ENCODE measurements around the gene PRKAG1.

PRKAG1 gene

DNA sequence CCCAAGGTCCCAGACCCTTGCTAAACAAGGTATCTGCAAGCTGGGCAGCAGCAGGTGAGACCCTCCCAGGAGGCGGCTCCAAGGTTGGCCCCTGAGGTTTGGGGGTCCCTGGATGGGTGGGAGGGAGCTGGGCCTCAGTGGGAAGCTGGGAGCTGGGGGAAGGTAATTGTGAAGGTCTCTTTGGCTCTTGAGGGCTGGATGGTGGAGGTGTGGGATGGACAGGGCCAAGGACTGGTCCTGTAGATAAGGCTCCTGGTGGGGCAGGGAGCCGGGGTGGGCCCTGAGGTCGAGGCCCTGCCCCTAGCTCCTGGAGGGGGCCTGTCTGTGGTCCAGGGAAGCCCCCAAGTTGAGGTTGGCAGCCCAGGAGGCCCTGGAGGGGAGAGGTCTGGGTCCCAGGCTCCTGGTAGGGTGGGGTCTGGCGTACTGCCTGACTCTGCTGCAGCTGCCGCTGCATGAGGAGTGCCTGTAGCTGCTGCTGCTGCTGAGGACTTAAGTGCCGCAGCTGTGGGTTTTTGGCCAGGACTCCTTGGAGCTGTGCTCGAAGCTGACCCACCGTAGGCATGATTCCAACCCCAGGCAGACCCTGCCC is 13.1 kb upstream of the PRKAG1 start:
- no peak for DNase-seq (ENCODE audit: low read depth)

DNA sequence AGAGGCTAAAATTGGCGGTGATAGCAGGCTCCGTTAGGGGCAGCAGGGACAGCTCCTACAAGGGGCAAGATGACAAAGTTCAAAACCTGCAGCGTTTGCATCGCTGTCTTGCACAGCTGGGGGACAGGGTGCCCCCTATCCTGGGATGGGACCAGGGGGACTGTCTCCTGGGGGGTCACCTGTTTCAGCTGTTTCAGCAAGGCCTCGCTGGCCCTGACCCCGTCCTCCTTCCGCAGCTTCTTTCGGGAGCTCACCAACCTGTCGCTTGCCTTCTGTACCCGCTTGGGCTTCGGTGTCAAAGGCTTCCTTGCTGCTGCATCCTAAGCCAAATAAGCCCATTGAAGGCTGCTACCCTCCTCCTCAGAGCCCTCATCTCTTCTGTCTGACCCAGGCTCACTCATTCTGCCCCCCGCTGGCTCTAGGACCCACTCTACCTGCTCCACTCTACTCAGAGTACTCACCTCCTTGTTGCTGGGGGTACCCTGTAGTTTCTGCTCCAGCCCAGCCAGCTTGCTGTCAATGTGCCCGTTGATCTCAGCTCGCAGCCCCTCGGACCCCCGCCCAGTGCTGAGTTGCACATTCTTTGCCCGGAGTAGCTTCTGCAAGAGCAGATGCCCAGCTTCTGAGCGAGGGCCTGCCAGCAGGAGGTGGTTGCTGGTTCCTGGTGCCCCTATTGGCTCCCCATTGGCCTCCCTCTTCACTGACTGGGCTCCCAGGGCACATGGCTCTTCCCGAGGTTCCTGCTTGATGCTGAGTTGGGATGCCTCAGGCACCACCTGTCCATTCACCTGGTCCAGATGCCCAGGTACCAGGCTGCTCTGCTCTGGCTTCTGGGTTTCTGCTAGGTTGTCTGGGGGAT is 12.4 kb upstream of the PRKAG1 start:
- DNase-seq (ENCODE audit: low read depth), result no peak

DNA sequence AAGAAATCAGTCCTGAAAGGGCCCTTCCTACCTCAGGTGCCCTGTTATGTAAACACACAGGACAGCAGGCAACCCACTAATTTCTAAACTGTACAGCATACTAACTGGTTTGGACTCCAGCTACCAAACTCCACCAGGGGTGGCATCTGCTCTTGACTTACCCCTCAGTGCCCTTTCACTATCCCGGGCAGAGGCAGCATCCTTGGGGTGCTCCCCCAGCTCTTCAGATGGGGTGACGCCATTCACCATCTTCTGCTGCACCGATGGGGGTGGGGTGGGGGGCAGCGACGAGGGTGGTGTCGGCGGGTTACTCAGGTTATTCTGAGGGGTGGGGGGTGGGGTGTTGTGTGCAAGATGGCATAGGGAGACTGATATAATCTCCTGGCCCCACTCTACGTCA is 11.5 kb upstream of the PRKAG1 start:
- DNase-seq (ENCODE audit: low read depth), result no peak

- no peak for DNase-seq (ENCODE audit: low read depth)
These were observed 10.2 kb upstream of the PRKAG1 start for GRCh38 chr12:49028666-49029275.

GRCh38 chr12:49027846-49028555 is 9.4 kb upstream of the PRKAG1 start:
- no peak for DNase-seq (ENCODE audit: low read depth)

DNA sequence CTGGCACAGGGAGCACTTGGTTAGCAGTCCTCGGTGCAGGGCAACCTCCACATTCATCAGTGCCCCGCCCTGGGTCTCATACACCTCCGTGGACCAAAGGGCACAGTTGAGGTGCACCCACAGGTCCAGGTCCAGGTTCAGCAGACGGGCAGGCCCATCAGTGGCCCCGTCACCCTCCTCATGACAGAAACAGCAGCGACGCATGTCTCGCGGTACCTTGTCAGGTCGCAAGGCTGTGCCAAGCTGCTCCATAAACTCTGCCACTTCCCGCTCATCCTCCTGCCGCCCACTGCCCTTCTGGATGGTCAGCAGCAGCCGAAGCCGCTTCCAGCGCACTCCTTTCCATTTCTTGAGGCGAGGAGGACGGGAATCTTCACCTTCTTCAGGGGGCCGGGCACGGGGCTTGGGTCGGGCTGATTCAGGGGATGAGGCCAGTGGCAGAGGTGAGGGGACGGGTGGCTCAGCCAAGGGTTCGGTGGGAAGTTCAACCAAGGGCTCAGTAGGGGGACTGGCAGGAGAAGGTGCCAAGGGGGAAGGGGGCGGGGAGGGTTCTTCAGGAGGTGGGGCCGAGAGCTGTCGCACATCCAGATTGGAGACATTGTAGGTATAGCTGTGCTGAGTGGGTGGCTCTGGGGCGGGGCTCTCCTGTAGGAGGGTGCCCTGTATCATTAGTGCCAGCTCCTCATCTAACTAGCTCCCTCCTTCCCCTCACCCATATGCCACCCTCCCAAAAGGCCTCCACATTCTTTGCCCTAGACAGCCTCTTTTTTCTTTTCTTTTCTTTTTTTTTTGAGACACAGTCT is 8.3 kb upstream of the PRKAG1 start:
- DNase-seq (ENCODE audit: low read depth), result no peak

GRCh38 chr12:49026101-49026500 is 7.5 kb upstream of the PRKAG1 start:
- no peak for DNase-seq (ENCODE audit: low read depth)

GRCh38 chr12:49025463-49025862 is 6.9 kb upstream of the PRKAG1 start:
- DNase-seq (ENCODE audit: low read depth), result no peak

DNA sequence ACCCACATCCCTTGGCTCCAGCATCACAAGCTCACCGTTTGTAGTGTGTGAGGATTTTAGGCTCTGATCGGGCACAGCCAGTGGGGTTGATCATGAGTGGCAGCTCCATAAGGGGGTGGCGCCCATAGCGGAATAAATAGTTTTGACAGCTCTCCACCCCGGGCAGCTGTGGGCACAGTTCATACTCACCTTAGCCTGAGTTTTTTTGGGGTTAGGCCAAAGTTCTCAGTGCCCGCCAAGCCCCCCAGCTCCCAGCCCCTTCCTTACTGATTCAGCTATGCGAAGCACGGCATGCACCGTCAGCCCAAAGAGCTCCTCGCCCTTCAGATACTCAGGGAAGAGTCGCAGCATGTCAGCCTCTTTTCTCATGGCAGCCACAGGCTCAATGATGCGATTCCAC is 6.0 kb upstream of the PRKAG1 start:
- no peak for DNase-seq (ENCODE audit: low read depth)

DNA sequence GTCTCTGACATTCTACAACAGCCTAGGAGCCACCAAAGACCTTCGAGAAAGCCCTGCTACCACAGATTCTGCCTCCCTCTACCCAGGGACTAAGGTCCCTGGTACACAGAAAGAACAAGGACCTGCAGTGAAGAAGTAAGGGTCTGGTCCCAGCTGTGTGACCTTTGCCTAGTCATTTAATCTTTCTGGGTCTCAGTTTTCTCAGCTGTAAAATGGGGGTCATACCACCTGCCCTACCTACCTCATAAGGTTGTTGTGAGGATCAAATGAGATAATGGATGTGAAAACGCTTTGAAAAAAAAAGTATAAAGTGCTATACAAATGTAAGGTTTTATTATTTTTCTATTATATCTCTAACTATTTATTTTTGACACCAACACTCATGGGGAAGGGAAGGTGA is 5.2 kb upstream of the PRKAG1 start:
- DNase-seq (ENCODE audit: low read depth), result no peak

DNA sequence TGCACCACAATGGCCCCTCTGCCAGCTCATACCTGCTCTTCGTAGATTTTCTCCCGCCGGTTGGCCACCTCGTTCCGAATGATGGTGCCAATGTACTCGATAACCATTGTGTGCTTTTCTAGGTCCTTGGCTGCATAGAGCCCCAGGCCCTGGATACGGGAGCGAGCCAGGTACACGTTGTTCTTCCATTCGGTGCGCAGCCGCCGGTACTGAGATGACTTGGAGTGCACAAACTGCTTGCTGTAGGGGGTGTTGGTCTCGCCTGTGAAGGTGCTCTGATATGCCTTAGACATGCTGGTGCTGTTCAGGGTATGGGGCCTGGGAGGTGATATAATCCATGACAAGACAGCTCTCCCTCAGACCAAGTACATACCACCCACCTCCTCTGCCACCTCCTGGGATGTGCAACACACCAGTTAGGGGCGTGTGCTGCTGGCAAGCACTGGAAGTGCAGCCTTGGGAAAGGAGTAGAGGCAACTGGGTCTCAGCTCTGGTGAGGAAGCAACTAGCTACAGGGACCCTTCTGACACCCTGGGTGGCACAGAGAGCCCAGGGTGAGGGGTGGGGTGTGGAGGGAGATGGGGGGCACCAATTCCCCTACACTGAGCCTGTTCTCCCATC is 4.1 kb upstream of the PRKAG1 start:
- no peak for DNase-seq (ENCODE audit: low read depth)

DNA sequence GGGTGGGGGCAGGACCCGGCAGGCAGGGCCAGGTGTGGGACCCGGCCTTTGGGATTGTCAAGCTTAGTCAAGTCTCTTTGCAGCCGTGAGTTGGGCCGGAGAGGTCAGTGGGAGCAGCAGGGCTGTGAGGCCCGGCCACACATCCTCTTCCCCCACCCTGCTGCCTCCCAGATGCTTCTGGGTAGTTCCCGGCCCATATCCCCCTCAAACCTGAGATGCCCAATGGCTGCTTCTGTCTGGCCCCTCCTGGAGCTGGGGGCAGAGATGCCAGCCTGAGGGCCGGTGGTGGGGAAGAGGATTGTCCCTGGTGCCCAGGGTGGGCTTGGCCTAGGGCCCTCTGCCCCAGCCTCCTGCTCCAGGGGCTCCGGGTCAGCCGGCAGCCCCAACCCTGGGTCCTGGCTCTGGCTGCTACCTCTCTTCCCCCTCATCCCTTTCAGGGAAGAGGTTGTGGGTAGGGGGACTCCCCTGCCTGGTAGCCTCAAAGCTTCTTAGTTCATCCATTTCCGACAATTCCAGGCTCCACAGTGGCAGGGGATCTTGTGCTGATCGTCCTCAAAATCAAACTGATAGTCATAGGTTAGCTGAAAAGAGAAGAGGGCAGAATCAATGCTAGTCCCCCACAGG is 2.8 kb upstream of the PRKAG1 start:
- DNase-seq (ENCODE audit: low read depth), result no peak

GRCh38 chr12:49020441-49020840 is 1.9 kb upstream of the PRKAG1 start:
- DNase-seq (ENCODE audit: low read depth), result no peak

- no peak for DNase-seq (ENCODE audit: low read depth)
These were observed 1.1 kb upstream of the PRKAG1 start for GRCh38 chr12:49019443-49020324.

GRCh38 chr12:49019120-49019430 is 499 bp upstream of the PRKAG1 start:
- no peak for DNase-seq (ENCODE audit: low read depth)

- no peak for DNase-seq (ENCODE audit: low read depth)
These were observed 700 bp downstream of the PRKAG1 start for GRCh38 chr12:49017891-49018260.

DNA sequence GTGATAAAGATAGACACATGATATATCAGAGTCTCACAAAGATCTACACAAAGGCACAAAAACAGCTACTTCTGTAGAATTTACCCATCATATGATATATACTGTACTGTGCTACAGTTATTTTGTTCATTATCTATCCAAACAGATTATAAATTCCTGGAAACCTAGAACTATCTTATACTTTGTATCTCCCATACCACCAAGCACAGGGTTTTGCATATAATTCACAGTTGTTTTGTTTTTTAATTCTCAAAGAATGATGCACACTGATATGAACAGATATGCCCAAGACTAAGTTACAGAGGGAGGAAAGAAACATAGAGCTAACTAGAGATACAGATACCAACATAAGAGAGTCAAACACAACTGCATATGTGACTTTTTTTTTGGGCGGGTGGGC is 3.4 kb downstream of the PRKAG1 start:
- DNase-seq (ENCODE audit: low read depth), result no peak

- DNase-seq (ENCODE audit: low read depth), result no peak
These were observed 4.0 kb downstream of the PRKAG1 start for GRCh38 chr12:49014547-49014946.

GRCh38 chr12:49013428-49013827 is 5.1 kb downstream of the PRKAG1 start:
- no peak for DNase-seq (ENCODE audit: low read depth)

GRCh38 chr12:49012739-49013138 is 5.8 kb downstream of the PRKAG1 start:
- no peak for DNase-seq (ENCODE audit: low read depth)
